GM19467 (cell line): ENCODE results near the gene MRM2.

Source experiments
- ATAC-seq: cut with Tn5 transposase; IDR thresholded peaks from one replicate; pipeline ENCODE4 v1.9.1; 2021; ENCODE audit warnings: mild to moderate bottlenecking, moderate library complexity; ENCODE audit not compliant: unreplicated experiment

Gene MRM2

DNA sequence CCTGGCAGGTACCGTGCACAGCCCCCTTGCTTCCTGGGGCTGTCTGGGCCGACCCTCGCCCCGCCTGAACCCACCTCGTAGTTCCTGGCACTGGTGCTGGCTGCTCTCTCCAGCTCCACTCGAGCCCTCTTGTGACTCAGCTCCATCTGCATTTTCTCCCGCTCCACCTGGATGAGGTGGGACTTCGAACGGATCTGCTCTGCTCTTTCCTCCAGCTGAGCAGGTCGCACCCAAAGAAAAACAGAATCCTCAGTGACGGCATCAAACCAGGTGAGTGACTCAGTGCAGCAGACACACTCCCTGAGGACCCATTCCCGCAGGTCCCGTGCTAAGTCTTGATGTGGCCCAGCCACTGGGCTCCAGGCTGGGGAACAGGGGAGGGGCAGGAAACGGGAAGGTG is 16.7 kb downstream of the MRM2 start:
- ATAC-seq, result no peak

DNA sequence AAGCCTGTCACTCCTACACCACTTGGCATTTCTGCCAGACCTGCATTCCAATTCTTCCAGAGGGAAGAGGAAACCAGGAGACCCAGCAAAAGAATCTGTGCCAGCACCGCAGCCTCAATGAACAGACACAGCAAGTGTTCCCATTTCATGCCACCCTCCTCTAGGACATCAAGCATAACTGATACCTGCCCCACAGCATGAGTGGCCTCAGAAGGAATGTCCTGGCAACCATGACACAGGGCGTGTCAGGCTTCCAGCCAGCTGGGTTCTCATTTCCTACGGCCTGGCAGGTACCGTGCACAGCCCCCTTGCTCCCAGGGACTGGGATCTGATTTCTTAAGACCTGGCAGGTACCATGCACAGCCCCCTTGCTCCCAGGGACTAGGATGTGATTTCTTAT is 17.1 kb downstream of the MRM2 start:
- no peak for ATAC-seq

DNA sequence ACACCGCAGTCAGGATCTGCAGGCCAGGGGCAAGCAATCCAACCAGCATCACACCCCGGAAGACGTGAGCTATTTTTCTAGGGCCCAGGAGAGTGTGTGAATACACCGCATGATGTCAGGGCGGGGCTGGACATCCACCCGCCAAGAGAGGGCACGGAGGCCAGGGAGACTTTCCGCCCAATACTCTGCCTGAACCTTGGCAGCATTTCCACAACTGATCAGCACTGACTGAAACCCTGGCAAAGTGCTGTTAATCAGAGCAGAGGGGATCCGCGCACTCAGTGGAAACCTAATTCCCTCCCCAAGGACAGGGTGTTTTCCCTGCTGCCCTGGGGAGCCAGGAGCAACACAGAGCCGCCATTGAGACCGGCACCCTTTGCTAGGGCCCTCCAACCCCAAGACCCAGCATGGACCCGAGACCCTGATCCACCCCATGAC is 17.5 kb downstream of the MRM2 start:
- ATAC-seq, result no peak

DNA sequence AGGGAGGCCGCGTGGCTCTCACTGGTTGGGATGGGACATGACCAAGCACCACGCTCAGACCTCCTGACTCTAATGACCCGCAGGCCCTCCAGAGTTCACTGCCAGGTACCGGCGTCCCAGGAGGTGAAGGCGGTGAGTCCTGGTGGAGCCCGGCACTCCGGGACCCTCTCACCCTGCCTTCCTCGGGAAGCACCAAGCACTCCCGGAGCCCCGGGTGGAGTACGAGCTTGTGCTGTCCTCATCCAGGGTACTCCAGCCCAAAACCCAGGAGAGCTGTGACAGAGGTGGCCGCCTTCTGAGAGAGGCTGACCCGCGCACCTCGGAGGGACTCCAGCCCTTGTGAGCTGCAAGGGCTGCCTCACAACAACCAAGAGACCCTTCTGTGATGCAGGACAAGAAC is 18.7 kb downstream of the MRM2 start:
- ATAC-seq, result no peak

DNA sequence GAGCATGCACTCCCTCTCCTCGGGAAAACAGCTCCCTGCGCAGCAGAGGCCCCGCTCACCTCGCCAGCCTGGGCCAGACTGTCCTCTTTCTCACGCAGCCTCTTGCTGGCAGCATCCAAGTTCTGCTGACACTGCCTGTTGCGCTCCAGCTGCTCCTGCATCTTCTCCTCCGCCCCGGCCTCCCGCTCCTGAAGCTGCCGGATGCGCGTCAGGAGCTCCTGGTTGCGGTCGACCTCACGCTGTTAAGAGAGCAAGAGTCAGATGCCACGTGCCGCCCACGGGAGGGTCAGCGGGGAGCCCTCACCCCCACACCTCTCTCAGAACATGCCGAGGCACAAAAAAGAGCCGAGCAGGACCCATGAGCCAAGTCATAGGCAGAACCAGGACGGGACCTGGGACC is 19.5 kb downstream of the MRM2 start:
- ATAC-seq, result no peak

DNA sequence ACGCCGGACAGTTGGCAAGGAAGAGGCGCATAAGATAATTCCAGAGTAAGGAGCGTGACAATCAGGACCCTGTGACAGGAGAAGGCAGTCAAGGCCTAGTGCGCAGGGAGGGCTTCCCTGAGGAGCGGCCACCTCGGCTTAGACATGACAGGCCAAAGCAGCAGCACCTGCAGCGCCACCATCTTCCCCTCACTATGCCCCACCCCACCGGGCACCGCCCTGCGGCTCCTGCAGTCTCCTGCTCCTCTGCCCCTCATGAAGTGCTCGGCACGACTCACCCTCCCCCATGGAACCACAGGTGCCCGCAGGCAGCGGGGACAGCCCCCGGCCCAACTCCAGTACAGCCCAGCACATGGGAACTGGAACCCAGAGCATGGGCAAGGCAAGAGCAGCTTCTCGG is 21.1 kb downstream of the MRM2 start:
- no peak for ATAC-seq

DNA sequence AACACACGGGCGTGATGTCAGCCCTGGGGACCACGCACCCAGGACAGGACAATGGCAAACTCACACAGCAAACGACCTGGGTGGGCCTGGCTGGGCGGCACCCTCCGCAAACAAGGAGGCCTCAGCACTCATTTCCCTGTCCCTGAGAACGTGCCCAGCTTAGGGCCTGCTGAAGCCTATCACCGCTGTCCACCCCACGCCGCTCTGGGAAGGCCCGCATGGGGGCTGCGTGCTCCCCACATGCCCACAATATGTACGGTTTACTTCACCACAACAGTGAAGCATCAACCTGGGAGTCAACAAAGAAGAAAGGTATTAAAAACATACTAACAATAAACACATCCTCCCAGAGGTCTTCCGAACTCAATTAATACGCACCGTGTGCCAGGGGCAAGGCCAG is 21.5 kb downstream of the MRM2 start:
- ATAC-seq, result no peak

DNA sequence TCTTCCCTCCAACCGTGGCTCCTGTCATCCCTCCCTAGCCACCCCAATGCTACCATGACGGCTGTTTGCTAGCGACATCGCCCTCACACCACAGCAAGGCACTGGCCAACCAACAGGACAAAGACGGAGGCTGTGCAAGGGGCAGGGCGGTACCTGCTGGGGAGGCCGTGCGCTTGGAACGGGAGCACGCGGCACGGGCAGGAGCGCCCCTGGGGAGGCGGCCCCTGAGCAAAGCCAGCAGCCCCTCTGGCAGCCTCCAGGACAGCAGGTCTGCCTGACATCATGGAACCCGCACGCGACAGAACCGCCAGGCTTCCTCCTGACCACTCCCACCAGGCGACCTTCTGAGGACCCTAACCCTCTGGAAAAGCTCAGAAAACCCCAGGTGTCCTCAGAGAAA is 22.0 kb downstream of the MRM2 start:
- no peak for ATAC-seq

DNA sequence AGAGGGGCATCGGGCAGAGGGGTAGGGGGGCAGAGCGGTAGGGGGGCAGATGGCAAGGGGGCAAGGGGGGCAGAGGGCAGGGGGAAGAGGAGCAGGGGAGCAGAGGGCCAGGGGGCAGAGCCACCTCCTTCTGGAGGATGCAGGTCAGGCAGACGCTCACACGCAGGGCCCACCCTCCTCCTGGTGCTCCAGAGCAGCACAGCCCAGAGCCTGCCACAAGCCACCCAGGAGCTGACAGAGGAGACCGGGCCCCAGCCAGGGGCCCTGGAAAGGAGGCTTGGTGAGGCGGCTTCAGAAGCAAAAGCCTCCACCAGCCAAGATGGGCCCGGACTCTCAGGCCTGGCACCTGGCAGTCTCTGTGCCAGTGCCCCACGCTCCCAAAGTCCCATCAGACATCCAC is 22.4 kb downstream of the MRM2 start:
- no peak for ATAC-seq

DNA sequence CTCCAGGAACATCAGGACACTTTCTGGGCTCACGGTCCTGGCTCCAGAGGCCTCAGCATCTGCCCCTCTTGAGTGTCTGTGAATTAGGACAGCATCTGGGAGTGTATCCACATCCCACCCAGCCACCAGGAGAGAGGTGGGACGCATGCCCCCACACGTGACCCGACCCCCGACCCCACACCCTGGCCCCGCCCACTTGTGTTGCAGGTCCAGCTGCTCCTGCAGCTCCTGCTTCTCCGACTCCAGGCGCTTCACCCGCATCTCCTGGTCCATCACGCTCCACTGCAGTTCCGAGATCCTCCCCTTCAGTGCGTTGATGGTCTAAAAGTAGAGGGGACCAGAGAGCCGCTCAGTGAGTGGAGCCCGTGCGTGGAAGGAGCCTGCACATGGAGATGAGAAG is 22.9 kb downstream of the MRM2 start:
- no peak for ATAC-seq

DNA sequence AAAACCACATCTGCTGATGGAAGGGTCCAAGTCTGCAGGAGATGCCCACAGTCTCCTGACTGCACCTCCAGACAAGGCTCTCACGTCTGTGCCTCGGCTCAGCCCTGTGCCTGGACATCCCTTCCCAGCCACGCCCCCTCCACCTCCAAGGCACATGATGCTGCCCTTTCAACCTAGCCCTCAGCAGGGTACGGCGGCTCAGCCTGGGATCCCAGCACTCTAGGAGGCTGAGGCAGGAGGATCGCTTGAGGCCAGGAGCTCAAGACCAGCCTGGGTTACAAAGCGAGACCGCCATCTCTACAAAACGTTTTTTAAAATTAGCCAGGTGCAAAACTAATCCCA is 23.6 kb downstream of the MRM2 start:
- ATAC-seq, result no peak

DNA sequence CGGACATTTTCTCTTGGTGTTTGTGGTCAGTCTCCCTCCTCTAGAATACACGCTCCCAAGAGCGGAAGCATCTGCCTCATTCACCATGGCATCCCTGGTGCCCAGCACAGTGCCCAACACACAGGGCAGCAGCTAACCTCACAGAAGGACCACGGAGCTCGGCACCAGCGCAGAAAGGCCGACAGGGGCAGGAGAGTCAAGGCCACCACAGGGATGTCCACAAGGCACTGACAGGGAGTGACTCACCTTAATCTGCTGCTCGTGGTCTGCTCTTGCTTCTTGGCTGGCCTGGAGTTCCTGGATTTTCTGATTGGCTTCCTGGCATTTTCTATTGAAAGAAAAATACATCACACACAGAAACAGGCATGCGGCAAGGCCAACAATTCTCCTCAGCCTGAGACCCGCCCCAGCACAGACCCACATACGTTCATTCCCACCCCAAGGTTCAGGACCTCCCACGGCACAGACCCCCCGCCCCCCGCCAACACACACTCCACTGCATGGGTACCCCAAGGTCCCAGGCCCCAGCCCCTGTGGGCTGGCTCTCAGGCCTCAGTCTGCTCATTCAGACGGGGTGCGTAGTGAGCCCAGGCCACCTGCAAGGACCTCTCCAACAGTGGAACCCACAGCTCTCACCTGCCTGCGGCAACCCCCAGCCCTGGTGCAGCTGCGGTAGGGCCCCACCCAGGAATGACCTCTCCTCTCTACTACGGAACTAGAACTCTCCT is 24.1 kb downstream of the MRM2 start:
- ATAC-seq, result no peak

DNA sequence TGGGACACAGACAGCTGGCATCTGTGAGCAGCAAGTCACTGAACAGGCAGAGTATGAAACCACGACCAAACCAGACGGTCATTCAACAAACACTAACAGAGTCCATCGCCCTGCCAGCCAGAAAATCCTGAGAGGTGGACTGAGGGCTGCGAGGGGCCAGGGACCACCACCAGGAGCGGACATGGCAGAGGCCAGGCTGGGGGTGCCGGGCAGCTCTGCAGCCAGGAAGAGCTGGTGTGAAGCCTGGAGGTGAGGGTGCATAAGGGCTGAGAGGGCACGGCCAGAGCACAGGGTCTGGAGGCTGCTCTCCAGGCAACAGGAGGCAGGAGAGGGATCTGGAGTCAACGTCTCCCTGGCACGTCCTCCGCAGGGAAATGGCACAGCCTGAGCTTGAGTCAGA is 24.8 kb downstream of the MRM2 start:
- no peak for ATAC-seq

DNA sequence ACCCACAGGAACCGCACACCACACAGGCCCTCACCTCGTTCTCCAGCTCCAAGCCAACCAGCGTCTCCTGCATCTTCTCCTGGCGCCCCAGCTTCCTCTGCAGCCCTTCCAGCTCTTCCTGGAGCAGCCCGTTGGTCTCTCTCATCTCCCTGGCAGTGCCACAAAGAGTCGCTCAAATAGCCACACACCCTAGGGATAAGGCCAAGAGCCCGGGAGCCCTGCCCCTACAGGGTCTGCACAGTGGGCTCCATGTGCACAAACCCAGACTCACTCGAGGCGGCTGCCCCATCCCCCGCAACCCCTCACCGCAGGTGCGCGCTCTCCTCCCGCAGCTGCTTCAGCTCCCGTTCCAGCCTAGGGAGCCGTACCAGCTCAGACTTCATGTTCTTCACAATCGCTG is 26.2 kb downstream of the MRM2 start:
- no peak for ATAC-seq

DNA sequence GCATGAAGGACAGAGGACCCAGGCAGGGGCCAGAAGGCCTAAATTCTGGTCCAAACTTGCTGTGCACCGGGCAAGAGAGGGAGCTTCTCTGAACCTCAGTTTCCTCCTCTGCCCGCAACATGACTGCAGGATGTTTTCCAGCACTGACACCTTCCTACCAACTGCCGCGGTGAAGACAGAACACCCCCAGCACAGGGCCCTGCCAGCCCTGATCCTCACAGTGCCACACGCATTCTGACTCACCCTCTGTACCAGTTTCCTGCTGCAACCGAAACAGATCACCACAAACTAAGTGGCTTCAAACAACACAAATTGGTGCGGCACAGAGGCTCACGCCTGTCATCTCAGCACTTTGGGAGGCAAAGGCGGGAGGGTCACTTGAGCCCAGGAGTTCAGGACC is 27.4 kb downstream of the MRM2 start:
- ATAC-seq, result no peak

DNA sequence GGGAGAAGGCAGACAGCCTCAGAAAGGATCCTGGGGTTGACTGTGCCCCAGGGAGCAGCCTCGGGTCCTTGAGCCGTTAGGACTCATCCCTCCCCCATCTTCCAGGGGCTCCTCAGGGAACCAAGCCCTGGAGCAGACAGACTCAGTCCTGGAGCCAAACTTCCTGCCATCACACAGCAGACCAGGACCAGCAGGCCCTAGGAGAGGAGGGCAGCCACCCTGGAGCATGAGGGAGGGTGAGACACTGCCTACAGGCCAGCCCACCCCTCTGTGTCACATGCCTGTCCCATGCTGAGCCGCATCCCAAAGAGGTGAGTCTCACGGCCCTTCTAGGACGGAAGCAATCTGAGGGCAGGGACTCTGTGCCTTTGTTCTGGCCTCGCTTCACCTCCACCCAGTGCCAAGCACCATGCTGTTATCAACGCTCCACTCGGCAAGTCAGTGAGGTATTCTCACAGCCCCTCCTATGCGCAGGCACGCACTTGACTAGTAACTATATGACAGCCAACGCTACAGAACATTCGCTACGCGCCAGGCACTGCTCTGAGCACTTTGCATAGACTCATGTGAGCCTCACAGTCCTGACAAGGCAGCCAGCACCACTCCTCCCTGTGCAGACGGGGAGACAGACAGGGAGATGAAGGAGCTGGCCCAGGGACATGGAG is 28.3 kb downstream of the MRM2 start:
- ATAC-seq, result no peak

DNA sequence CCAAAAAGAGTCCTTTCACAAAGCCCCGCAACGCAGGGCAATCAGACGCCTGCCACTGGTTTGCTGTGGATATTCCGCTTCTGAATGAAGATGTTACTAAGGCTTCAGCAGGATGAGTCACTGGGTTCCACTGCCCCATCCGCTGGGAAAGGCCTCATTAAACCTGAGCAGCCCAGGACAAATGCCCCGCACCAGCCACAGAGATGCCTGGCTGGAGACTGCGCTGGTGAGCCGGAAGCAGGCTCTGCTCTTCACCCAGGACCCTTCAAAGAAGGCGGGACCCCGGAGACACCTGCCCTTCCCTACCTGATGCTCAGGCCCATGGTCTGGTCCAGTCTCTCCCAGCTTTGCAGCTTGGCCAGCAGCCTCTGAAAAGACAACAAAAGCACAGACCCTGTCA is 29.1 kb downstream of the MRM2 start:
- no peak for ATAC-seq

DNA sequence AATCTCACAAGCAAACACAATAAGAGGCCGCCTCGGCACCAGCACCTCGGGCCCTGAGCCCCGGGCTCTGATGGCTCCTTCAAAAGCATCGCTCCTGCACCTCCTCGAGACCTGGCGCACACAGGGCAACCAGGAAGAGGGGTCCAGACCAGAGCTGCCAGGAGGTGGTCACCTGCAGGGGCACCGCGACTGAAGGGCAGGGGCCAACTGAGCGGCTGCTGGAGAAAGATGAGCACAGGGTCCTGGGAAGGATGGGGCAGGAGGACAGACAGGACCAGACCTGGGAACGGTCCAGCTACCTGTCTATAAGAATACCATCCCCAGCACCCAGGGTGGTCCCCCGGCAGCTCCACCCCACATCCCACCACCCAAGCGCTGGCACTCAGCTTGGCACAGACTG is 30.1 kb downstream of the MRM2 start:
- no peak for ATAC-seq

DNA sequence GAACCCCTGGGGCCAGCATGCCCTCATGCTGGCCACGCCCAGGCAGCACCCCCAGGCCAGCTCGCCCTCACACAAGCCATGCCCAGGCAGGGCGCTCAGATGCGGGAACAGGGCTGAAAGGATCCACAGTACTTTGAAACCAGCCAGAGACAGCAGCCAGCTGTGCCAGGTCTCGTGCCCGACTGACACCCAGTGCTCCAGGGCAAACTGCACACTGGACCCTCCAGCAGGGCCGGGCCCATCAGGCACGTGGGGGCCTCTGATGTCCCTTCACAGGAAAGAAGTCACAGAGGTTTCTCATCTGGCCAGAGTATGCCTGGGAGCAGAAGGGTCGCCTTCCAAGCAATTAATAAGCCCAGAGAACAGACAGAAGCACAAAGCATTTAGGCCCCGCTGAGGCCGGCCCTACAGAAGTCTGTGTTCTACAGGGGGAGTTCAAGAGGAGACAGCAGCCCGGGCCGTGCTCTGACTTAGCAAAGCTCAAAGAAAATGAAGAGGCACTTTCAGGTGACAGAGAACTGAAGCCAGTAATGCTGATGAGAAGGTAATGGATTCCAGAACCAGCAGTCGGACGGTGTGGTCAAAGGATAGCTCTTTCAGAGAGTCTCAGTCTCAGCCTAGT is 30.6 kb downstream of the MRM2 start:
- ATAC-seq, result no peak

DNA sequence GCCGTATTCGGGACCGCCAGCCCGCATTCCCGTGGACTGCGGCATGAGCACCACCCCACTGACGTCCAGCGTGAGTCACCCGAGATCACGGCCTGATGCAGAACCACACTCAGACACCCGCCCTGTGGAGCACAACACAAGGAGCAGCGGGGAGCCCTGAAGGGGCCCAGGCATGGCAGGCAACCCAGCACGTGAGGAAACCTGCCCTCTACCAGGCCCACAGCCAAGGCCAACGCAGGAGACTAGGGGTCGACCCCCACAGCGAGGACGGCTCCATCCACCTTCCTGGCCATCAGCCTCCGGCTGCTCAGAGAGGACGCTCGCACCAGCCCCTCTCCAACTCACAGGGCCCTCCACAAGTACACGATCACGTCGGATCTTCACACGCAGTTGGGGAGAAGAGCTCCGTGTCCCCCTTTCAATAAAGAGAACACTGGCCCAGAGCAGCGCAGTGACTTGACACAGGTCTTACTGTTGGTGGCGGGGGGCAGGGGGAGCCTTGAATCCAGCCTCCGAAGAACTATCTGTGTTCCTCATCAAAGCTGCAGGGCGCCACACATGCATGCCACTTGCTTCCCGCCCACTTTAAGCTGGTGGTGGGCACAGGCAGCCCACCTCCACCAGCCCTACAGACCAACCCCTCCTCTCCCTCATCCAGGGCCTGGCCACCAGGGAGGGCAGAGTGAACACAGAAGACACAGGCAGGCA is 31.3 kb downstream of the MRM2 start:
- no peak for ATAC-seq

DNA sequence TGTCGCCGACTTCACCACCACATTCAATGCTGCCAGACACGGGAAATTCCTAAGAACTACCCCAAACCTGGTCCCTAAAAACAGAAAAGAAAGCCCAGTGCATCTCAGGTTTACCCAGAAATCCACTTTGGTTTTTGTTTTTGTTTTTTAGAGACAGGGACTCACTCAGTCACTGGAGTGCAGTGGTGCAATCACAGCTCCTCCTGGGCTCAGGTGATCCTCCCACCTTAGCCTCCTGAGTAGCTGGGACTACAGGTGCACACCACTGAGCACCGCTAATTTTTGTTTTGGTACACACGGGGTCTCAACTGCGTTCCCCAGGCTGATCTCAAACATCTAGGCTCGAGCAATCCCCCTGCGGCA is 32.1 kb downstream of the MRM2 start:
- no peak for ATAC-seq
